ENCODE measurements around the gene SMIM12. TPM values are rescaled to one million over a fixed set of nuclear protein-coding genes. Genes with fewer than 3 reads are reported as not detected.

Gene SMIM12
- total RNA-seq, 1 donor from 2014 or later = 45.4 TPM

GRCh38 chr1:34851431-34852105 is 8.0 kb downstream of the SMIM12 start:
- Mint-ChIP-seq H3K9me3 (no peaks in the 10 kb centered on the region), H3K27me3 (ENCODE audit: low read depth) (no peaks in the 10 kb centered on the region), H3K36me3 (ENCODE audit: low read depth) (peaks cover 10% of the 10 kb centered on the region), H3K4me3 (no peak overlapping the region), H3K4me1 (peaks cover 49% of the 10 kb centered on the region), H3K27ac (ENCODE audit: unreplicated experiment) (no peak overlapping the region)
- DNase-seq (ENCODE audit: low read depth, low spot score) = no peak
- TF ChIP-seq CTCF (conservative IDR thresholded peaks at IDR 0.05) = no peak

GRCh38 chr1:34850382-34850781 is 9.2 kb downstream of the SMIM12 start:
- no peak for DNase-seq (ENCODE audit: low read depth, low spot score)

GRCh38 chr1:34847094-34847493 is 12.5 kb downstream of the SMIM12 start:
- H3K4me1 Mint-ChIP-seq = peaks cover 84% of the 10 kb centered on the region
- peak overlapping the region; percentile 24 for H3K4me3 Mint-ChIP-seq
- no peaks in the 10 kb centered on the region for H3K27me3 Mint-ChIP-seq (ENCODE audit: low read depth)
- H3K27ac Mint-ChIP-seq (ENCODE audit: unreplicated experiment) = peak overlapping the region; percentile 58
- H3K36me3 Mint-ChIP-seq (ENCODE audit: low read depth) = peaks cover 10% of the 10 kb centered on the region
- DNase-seq (ENCODE audit: low read depth, low spot score) = no peak
- no peaks in the 10 kb centered on the region for H3K9me3 Mint-ChIP-seq
- no peak for TF ChIP-seq CTCF (conservative IDR thresholded peaks at IDR 0.05)

More at GRCh38 chr1:34850382-34850781, 9.2 kb downstream of the SMIM12 start:
- H3K36me3 Mint-ChIP-seq (ENCODE audit: low read depth) = peaks cover 10% of the 10 kb centered on the region
- no peak for TF ChIP-seq CTCF (conservative IDR thresholded peaks at IDR 0.05)
- H3K27me3 Mint-ChIP-seq (ENCODE audit: low read depth) = no peaks in the 10 kb centered on the region
- no peak overlapping the region for H3K4me3 Mint-ChIP-seq
- peaks cover 58% of the 10 kb centered on the region for H3K4me1 Mint-ChIP-seq
- H3K27ac Mint-ChIP-seq (ENCODE audit: unreplicated experiment) = no peak overlapping the region
- no peaks in the 10 kb centered on the region for H3K9me3 Mint-ChIP-seq

DNA sequence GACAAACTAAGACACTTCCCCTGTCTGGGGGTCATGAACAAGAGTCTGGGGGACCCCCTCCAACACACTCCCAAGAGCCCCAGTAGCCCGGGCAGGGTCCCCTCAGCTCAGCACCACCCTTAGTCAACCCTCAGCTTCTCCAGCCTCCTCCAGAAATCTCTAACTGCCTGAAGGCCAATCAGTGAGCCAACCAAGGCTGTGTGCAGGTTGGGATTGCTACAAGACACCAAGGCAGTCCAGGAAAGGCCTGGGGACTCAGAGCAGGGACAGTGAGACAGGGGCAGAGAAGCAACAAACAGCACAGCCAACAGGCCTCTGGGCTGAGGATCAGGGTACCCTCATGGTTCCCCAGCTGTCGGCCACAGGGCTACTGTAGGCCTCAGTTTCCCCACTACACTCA is 13.3 kb downstream of the SMIM12 start:
- H3K36me3 Mint-ChIP-seq (ENCODE audit: low read depth) = peaks cover 10% of the 10 kb centered on the region
- H3K4me1 Mint-ChIP-seq = peaks cover 84% of the 10 kb centered on the region
- no peaks in the 10 kb centered on the region for H3K9me3 Mint-ChIP-seq

GRCh38 chr1:34845131-34845901 is 14.2 kb downstream of the SMIM12 start:
- Mint-ChIP-seq H3K9me3 (no peaks in the 10 kb centered on the region), H3K4me3 (peak overlapping the region; percentile 76), H3K27me3 (ENCODE audit: low read depth) (no peaks in the 10 kb centered on the region), H3K27ac (ENCODE audit: unreplicated experiment) (peak overlapping the region; percentile 99), H3K36me3 (ENCODE audit: low read depth) (peaks cover 10% of the 10 kb centered on the region), H3K4me1 (peaks cover 79% of the 10 kb centered on the region)
- DNase-seq (ENCODE audit: low read depth, low spot score) = no peak
- TF ChIP-seq CTCF (conservative IDR thresholded peaks at IDR 0.05) = no peak

More for the DNA sequence above, 13.3 kb downstream of the SMIM12 start:
- Mint-ChIP-seq H3K27me3 (ENCODE audit: low read depth) (no peaks in the 10 kb centered on the region), H3K27ac (ENCODE audit: unreplicated experiment) (no peak overlapping the region), H3K4me3 (no peak overlapping the region)
- no peak for TF ChIP-seq CTCF (conservative IDR thresholded peaks at IDR 0.05)
- no peak for DNase-seq (ENCODE audit: low read depth, low spot score)

All from neural crest cell (in vitro differentiated cells).